Hindlimb muscle (tissue), 1 donor: Measurements from ENCODE around the gene IGF1R. TPM values are rescaled to one million over a fixed set of nuclear protein-coding genes. Genes with fewer than 3 reads are reported as not detected.

Experiments
- DNase-seq: peaks from one replicate; pipeline ENCODE4 v3.0.0-alpha.2; 2013
- polyA plus RNA-seq: library from polyadenylated mRNA; unstranded; fragments of 120-200 nt; gene quantifications from one replicate; pipeline ENCODE4 v1.2.1, GENCODE V29; 2013; ENCODE audit not compliant: insufficient read length

Gene IGF1R
- polyA plus RNA-seq, 1 donor, result 18.3 TPM

- no peak for DNase-seq
Measured at GRCh38 chr15:98920091-98920880, 271.9 kb downstream of the IGF1R start.

DNA sequence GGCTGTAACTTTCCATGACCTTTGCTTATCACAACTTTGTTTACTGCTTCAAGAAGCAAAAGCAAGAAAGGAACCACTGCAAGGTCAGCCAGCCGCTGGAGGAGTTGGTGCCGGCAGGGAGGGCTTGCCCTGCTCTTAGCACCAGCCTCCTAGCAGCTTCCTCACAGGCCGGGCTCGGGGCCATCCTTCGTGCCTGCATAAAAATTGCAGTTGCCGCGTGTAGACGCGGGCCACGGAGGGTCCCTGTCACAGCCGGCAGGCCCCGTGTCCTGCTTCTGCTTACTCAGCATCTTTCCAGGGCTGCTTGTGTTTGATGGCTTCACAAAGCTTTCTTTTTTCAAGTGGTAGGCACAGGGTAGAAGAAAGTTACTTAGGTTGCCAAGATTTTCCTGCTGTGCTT, 274.8 kb downstream of the IGF1R start:
- DNase-seq, result no peak

DNA sequence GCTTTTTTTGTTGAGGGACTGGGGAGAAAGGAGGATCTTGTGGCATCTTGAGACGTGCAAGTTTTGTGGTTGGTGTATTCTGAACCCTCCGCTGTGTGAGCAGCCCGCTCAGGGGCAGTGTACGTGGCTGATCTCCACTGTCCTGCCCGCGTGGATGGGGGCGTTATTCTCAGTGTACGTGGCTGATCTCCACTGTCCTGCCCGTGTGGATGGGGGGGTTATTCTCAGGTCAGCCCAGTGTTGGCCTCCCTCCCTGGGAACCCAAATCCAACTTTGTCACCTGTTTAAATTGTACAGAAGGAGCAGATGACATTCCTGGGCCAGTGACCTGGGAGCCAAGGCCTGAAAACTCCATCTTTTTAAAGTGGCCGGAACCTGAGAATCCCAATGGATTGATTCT, 275.2 kb downstream of the IGF1R start:
- DNase-seq, result no peak

DNA sequence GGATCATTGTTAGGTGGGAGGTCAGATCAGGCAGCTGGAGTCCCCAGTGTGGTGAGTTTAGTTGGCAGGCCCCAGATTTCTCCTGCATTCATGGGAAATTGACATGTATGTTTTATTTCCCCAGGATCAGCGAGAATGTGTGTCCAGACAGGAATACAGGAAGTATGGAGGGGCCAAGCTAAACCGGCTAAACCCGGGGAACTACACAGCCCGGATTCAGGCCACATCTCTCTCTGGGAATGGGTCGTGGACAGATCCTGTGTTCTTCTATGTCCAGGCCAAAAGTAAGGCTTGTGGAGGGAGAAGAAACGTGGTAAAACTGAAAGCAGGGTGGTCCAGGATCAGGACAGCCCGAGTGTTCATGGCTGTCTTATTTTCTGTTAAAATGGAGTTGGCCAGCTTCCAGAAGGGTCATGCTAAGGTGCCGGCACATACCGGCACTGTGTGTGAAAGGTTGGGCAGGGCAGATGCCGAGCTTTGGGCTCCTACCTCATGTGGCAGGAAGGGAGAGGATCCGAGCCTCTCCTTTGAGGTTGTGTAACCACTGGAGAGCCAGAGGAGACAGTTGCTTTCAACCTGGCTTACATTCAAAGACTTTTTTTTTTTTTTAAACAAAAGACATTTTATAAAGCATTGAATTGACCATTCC, 276.2 kb downstream of the IGF1R start:
- no peak for DNase-seq

DNA sequence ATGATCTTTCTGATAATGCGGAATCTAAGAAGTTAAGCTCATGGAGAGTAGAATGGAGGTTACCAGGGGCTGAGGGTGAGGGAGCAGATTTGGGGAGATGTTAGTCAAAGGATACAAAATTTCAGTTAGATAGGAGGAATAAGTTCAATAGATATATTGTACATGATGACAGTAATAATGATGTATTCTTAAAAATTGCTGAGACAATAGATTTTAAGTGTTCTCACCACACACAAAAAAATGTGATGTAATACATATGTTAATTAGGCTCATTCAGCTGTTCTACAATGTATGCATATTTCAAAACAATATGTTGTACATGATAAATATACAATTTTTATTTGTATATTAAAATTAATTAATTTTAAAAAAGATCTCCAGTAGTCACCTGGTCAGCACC, 277.9 kb downstream of the IGF1R start:
- no peak for DNase-seq

DNA sequence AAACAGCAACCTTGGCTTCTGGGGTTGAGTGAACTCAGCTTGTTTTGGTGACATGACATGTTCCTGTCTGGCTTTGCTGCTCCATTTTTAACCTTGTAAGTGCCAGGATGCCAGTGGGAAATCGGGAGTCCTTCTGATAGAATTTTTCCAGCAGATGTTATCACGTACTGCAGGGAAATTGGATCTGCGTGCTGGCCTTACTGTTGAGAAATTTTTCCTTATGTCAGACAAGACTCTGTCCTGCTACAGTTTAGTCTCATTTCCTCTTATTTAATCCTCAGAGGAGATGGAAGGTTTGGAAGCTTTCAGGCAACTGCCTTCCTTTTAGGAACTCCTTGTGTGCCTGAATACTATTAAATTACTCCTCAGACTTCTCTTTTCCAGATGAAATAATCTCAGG, 278.7 kb downstream of the IGF1R start:
- peak; percentile 54 for DNase-seq

DNA sequence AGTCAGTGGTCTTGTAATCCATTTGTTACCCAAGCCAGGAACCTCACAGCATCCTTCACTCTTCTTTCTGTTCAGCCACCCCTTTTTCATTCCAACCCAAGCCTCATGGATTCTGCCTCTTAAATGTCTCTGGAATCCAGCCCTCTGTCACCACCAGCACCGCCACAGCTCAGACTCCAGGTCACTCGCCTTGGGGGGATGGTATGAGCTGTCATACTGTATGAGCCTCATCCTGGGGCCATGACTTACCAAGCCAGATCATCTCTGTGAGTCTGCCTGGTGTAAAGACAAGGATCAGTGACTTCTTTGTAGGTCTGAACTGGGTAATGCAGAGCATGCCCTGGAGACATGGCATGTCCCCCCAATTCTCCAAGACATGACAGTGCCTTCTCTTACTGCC, 279.7 kb downstream of the IGF1R start:
- DNase-seq, result no peak

GRCh38 chr15:98930576-98930975, 282.2 kb downstream of the IGF1R start:
- no peak for DNase-seq

DNA sequence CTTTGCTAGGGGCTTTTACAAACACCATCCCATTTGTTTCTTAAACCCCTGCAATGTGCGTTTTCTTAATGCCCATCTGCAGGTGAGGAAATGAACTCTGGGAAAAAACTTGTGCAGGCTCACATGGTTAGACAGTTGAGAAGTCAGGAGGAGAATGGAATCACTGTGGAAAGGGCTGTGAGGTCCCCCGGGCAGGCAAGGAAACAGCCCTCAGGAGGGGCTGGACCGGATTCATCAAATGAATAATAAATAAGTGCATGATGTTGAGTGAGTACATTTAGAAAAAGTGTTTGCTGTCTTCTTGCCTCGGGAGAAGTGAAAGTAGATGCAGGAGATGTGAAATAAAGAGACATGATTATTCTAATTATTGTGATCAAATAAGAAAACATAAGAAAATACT, 282.7 kb downstream of the IGF1R start:
- DNase-seq, result no peak

- DNase-seq, result no peak
Measured at GRCh38 chr15:98933406-98933805, 285.1 kb downstream of the IGF1R start.

DNA sequence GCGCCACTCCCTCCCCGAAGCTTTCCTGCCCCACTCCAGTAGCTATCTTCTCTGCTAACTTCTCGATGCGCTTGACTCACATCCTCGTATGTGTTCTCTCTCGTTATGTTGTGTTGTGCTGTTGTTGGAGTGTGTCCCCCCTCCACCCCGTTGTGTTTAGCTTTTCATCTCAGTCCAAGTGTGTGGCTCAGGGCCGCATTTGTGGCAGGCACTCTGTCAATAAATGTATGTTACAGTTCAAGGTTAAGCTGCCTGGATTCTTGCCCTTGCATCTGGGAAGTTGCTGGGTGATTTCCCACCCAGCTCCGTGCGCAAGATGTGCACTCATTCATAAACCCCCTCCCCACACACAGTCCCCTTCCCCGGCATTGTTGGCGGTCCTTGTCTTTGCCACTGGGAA, 287.4 kb downstream of the IGF1R start:
- DNase-seq, result no peak

DNA sequence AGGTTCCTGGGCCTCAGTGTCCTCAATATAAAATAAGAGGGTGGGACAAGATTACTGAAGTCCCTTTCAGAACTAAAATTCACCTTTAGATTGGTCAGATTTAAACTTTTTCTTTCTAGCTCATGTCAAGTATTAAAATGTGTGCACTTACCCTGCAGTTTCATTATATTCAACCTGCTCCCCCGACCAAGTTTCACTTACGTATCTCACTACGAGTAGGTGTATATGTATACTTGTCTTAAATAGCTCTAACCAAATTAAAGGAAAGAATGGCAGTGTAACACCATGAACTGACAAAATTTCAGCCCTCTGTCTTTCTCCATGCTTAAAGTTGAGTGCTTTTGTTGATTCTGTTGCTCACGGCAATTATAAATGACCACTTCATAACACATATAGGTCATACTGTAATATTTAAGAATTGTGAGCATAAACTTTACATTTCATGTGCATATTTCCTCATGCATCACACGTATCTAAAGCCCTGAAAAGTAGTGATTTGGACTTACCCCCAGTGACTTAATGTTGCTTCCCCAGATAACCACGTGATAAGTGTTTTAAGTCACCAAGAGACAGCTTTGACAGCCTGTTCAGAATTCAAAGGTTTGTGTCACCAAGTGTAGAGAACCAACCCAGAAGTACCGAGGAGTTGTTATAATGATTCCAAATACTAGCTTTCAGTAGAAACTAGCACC, 289.2 kb downstream of the IGF1R start:
- DNase-seq, result no peak

GRCh38 chr15:98938105-98938417, 289.7 kb downstream of the IGF1R start:
- no peak for DNase-seq

- no peak for DNase-seq
Measured at GRCh38 chr15:98938799-98939198, 290.5 kb downstream of the IGF1R start.

DNA sequence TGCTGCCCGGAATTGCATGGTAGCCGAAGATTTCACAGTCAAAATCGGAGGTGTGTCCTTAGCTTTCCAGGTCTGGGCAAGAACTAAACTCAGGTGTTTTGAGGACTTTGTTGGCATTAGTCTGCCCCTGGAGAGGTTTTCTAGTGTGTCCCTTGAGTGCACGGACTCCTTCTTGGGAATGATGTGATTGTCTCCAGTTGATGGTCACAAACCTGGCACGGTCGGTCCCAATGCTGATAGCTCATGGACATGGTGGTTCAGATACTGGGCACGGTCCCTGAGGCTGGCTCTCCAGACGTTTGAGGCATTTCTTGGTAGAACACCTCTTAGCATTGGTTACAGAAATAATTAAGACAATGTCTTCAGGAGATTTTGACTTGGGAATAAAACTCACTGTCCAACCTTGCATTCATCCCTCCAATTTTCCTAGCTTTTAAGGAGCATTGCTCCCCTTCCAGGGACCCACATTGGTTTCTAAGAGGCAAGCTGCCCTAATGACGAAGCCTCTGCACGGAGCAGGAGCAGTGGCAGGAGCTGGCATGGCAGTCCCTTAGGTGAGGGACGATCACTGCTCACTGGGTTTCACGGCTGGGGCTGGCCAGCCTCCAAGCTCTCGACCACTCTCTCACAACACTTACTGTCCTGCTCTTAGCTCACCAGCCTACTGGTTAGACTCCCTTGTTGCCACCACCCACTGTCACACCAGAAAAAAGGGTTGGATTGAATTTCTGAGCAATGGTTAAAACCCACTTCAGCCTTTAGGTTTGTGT, 291.2 kb downstream of the IGF1R start:
- DNase-seq, result no peak

DNA sequence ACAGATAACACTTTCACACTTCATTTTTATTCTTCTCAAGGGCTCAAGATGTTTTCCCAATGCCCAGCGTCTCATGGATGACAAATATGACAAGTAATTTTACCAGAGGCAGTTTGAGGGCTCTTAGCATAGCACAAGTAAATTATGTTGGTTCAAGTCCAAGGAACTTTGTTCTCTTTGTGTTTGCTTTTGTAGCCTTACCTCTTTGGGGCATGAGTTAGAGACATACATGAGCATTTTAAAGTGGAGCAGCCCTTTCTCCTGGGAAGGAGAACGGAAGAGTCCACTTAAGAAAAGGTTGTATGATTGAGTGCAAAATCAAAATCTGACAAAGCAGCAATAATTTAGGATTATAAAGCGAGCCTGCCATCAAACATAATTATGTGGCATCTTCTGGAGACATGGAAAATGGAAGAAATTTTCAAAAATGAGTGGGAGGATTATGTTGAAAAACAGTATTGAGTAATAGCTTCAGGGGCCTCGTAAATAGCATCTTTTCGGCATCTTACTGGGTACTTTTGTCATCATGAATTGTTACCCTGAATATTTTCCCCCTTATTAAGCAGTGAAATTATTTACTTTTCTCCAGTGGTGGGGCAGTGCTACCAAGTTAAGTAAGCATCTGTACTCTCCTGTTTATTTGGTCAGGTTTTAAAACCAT, 293.4 kb downstream of the IGF1R start:
- no peak for DNase-seq

- no peak for DNase-seq
Measured at GRCh38 chr15:98942431-98942830, 294.1 kb downstream of the IGF1R start.

DNA sequence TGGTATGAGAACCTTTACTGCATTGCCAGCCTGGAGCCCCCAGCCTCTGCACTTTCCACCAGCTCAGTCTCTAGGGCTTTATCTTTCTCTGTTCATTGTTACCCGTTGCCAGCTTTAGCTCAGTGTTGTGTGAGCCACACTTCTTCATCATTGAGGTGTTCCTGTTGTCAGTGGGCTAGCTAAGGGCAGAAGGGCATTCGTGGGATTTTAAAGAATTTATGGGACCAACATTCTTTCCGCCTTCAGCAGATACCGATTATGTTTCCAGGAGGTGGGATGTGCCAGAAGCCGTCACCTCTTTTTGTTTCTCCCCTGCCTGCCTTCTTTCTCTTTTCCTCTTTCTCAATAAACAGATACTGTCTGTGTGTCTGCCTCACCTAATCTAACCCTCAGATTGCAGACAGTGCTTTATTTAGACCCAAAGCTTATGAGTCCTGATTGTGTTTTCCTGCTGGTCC, 294.7 kb downstream of the IGF1R start:
- DNase-seq, result no peak

GRCh38 chr15:98943601-98944151, 295.3 kb downstream of the IGF1R start:
- no peak for DNase-seq

GRCh38 chr15:98946301-98947255, 298.2 kb downstream of the IGF1R start:
- DNase-seq, result no peak

GRCh38 chr15:98948456-98948855, 300.1 kb downstream of the IGF1R start:
- no peak for DNase-seq
